Breast epithelium (tissue), 3 donors: ENCODE measurements around the gene C4BPB.

ENCODE experiments used
- POLR2A ChIP-seq: fragments of 450-650 bp; IDR thresholded peaks from one replicate; pipeline ENCODE4 v1.6.1; 2016; ENCODE audit warnings: antibody characterized with exemption, mild to moderate bottlenecking, moderate library complexity
- POLR2AphosphoS5 ChIP-seq, 3 donors: sonication (generic); formaldehyde crosslinking; IDR thresholded peaks; one replicate each; pipeline ENCODE4 v1.6.1; 2017; ENCODE audit warnings: antibody characterized with exemption in 3 of 3
- TF ChIP-seq, protein P1 (sequence below), 3 donors: fragments of 450-650 bp; IDR thresholded peaks; one replicate each; pipeline ENCODE4 v1.5.1; 2016 to 2017; ENCODE audit warnings: antibody characterized with exemption in 3 of 3, mild to moderate bottlenecking in 3 of 3, moderate library complexity in 3 of 3

DNA sequence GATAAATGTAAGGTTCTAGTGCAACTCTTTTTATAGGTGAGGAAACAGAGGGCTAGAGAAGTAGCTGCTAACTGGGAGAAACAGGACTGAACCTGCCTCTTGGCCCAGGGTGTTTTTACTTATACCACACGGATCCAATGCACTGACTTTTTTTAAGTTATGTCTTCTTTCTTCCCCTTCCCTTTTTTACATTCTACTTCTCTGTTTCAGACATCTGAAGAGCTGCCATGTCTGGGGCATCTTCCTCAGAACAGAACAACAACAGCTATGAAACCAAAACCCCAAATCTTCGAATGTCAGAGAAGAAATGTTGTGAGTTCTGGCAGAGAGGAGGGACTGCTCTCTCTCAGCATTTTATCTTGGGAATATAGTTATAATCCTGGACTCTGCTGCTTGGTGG is 34.2 kb upstream of the C4BPB start:
- TF ChIP-seq, protein P1, sequence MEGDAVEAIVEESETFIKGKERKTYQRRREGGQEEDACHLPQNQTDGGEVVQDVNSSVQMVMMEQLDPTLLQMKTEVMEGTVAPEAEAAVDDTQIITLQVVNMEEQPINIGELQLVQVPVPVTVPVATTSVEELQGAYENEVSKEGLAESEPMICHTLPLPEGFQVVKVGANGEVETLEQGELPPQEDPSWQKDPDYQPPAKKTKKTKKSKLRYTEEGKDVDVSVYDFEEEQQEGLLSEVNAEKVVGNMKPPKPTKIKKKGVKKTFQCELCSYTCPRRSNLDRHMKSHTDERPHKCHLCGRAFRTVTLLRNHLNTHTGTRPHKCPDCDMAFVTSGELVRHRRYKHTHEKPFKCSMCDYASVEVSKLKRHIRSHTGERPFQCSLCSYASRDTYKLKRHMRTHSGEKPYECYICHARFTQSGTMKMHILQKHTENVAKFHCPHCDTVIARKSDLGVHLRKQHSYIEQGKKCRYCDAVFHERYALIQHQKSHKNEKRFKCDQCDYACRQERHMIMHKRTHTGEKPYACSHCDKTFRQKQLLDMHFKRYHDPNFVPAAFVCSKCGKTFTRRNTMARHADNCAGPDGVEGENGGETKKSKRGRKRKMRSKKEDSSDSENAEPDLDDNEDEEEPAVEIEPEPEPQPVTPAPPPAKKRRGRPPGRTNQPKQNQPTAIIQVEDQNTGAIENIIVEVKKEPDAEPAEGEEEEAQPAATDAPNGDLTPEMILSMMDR (IDR thresholded peaks at IDR 0.05), result no peak
- TF ChIP-seq POLR2A, result no peak
- TF ChIP-seq POLR2AphosphoS5 (IDR thresholded peaks at IDR 0.05), result no peak
